HCT116 (cell line): Measurements from ENCODE around the gene TWF1. TPM values are rescaled to one million over a fixed set of nuclear protein-coding genes. Genes with fewer than 3 reads are reported as not detected.

ENCODE experiments used
- ATAC-seq: fragments of 200-7000 bp; cut with Tn5 transposase; 2 replicates; pipeline ENCODE4 v1.9.1; 2020; ENCODE audit warnings: mild to moderate bottlenecking, moderate library complexity
- BruUV-seq: library from RNA; stranded (reverse); fragments of 400-500 nt; replicated peaks from 2 replicates; lab custom pipeline; 2021; lab: Mats Ljungman, UMichigan
- CTCF ChIA-PET: fragments of 300-600 bp; sonication (Branson Sonifier 250); formaldehyde crosslinking; loops from one replicate; lab custom pipeline; 2021; ENCODE audit warnings: antibody characterized with exemption; lab: Charles Lee
- POLR2A ChIA-PET: fragments of 300-600, 350-600 bp; sonication (Branson Sonifier 250); formaldehyde crosslinking; loops from one replicate; lab custom pipeline; 2021; ENCODE audit warnings: antibody characterized with exemption; lab: Charles Lee
- RAD21 ChIA-PET, 2 experiments: fragments of 300-600 bp; sonication (Branson Sonifier 250); formaldehyde crosslinking; loops; one replicate each; lab custom pipeline; 2023; ENCODE audit warnings: low total read pairs in 2 of 2; ENCODE audit not compliant: uncharacterized antibody in 2 of 2, unreplicated experiment in 2 of 2, low non-redundant PET in 1 of 2; lab: Charles Lee
- DNase-seq: peaks from one replicate; pipeline ENCODE4 v3.0.0-alpha.2; 2010; ENCODE audit warnings: low read depth, low spot score
- H2AFZ ChIP-seq: fragments of 200-600 bp; shearing (Covaris generic), sonication (generic); 2 replicates; pipeline ENCODE4 v1.6.1; 2017; ENCODE audit warnings: low read depth, mixed run types, mixed read lengths, antibody characterized with exemption, low read length; ENCODE audit not compliant: poor library complexity, severe bottlenecking
- H3K27ac ChIP-seq: 2 replicates; pipeline ENCODE4 v1.5.1; 2012; ENCODE audit warnings: low read depth, low read length
- H3K27me3 ChIP-seq: fragments of 200-600 bp; sonication (generic); 2 replicates; pipeline ENCODE4 v1.6.1; 2016; ENCODE audit warnings: mixed run types, low read length, mixed read lengths; ENCODE audit not compliant: insufficient read depth
- H3K36me3 ChIP-seq, 2 experiments: fragments of 200-500 bp in 1 of 2; fragments of 200-600 bp in 1 of 2; sonication (Bioruptor generic) in 1 of 2; sonication (generic) in 1 of 2; 2 replicates each; pipeline versions ENCODE4 v1.5.1 to v1.6.1; 2014 to 2016; ENCODE audit warnings: low read length in 2 of 2, inconsistent platforms in 1 of 2, mixed read lengths in 1 of 2, mixed run types in 1 of 2; ENCODE audit not compliant: insufficient read depth in 2 of 2, control insufficient read depth in 1 of 2
- H3K4me1 ChIP-seq, 2 experiments: fragments of 200-600 bp in 1 of 2; sonication (generic) in 1 of 2; 2 replicates each; pipeline versions ENCODE4 v1.5.1 to v1.6.1; 2012 to 2017; ENCODE audit warnings: low read length in 2 of 2, inconsistent platforms in 1 of 2, mild to moderate bottlenecking in 1 of 2, mixed read lengths in 1 of 2, mixed run types in 1 of 2, moderate library complexity in 1 of 2; ENCODE audit not compliant: insufficient read depth in 2 of 2, control insufficient read depth in 1 of 2
- H3K4me2 ChIP-seq: fragments of 200-600 bp; sonication (generic); 2 replicates; pipeline ENCODE4 v1.6.1; 2017; ENCODE audit warnings: mixed run types, low read length, mixed read lengths
- H3K4me3 ChIP-seq, 2 experiments: fragments of 200-600 bp in 1 of 2; sonication (generic) in 1 of 2; replicated peaks in 1 of 2; 2 replicates each; pipeline ENCODE4 v1.5.1; 2011 to 2016; ENCODE audit warnings: low read length in 2 of 2, control low read depth in 1 of 2, low read depth in 1 of 2, mild to moderate bottlenecking in 1 of 2, mixed read lengths in 1 of 2, mixed run types in 1 of 2
- H3K79me2 ChIP-seq: fragments of 200-600 bp; sonication (generic); 2 replicates; pipeline ENCODE4 v1.6.1; 2017; ENCODE audit warnings: mild to moderate bottlenecking, mixed run types, low read length, moderate library complexity, mixed read lengths; ENCODE audit not compliant: insufficient read depth
- H3K9ac ChIP-seq: fragments of 200-600 bp; sonication (generic); 2 replicates; pipeline ENCODE4 v1.6.1; 2016; ENCODE audit warnings: low read length, mixed read lengths
- H3K9me2 ChIP-seq: fragments of 200-600 bp; sonication (generic), shearing (Covaris generic); 2 replicates; pipeline ENCODE4 v1.6.1; 2017; ENCODE audit warnings: mixed run types, mild to moderate bottlenecking, moderate library complexity; ENCODE audit not compliant: insufficient read depth
- H3K9me3 ChIP-seq, 2 experiments: fragments of 200-500 bp in 1 of 2; fragments of 200-600 bp in 1 of 2; sonication (Bioruptor generic) in 1 of 2; sonication (generic) in 1 of 2; 2 replicates each; pipeline ENCODE4 v1.6.1; 2014 to 2017; ENCODE audit warnings: low read length in 2 of 2, mixed read lengths in 2 of 2, inconsistent platforms in 1 of 2, low read depth in 1 of 2, mild to moderate bottlenecking in 1 of 2, mixed run types in 1 of 2, moderate library complexity in 1 of 2; ENCODE audit not compliant: control insufficient read depth in 1 of 2, insufficient read depth in 1 of 2
- H4K20me1 ChIP-seq: fragments of 200-600 bp; sonication (generic), shearing (Covaris generic); 2 replicates; pipeline ENCODE4 v1.6.1; 2017; ENCODE audit warnings: mixed run types, mild to moderate bottlenecking, moderate library complexity; ENCODE audit not compliant: insufficient read depth
- CBX3 ChIP-seq: IDR thresholded peaks from 2 replicates; pipeline ENCODE4 v1.6.1; 2012; ENCODE audit warnings: low read depth
- CEBPB ChIP-seq: IDR thresholded peaks from 2 replicates; pipeline ENCODE4 v1.6.1; 2012; ENCODE audit warnings: low read depth
- SIN3A ChIP-seq: IDR thresholded peaks from 2 replicates; pipeline ENCODE4 v1.6.1; 2012; ENCODE audit warnings: low read depth
- SP1 ChIP-seq: IDR thresholded peaks from 2 replicates; pipeline ENCODE4 v1.6.1; 2012; ENCODE audit warnings: low read depth
- SRF ChIP-seq: IDR thresholded peaks from 2 replicates; pipeline ENCODE4 v1.6.1; 2012; ENCODE audit warnings: low read depth
- intact Hi-C: fragments of 100-400 bp; cut with micrococcal nuclease; formaldehyde crosslinking; loops from 2 replicates; pipeline ENCODE4 v1.10.0; 2022
- total RNA-seq: library from RNA; stranded (reverse); gene quantifications from one replicate; pipeline ENCODE4 v1.2.1, GENCODE V29; 2021; ENCODE audit not compliant: unreplicated experiment

Gene TWF1
- total RNA-seq, 1 experiment from 2014 or later, result 125 TPM

- intact Hi-C loops, result no loop called here
- POLR2A ChIA-PET, result no interaction called here
- no peaks in the 10 kb centered on the region for H3K9me2 ChIP-seq
- TF ChIP-seq CEBPB, result no peak
- TF ChIP-seq CBX3, result no peak
- RAD21 ChIA-PET, result no interaction called here
- no peak overlapping the region for H3K4me3 ChIP-seq
- no peaks in the 10 kb centered on the region for H3K36me3 ChIP-seq
- H4K20me1 ChIP-seq, result no peaks in the 10 kb centered on the region
- CTCF ChIA-PET, result no interaction called here
- no peak overlapping the region for H3K4me2 ChIP-seq
- H3K27me3 ChIP-seq, result no peaks in the 10 kb centered on the region
- H3K27ac ChIP-seq, result no peak overlapping the region
- H3K9me3 ChIP-seq, result no peaks in the 10 kb centered on the region
- H3K4me1 ChIP-seq, result no peaks in the 10 kb centered on the region
- no peaks in the 10 kb centered on the region for H3K79me2 ChIP-seq
- no peak overlapping the region for H3K9ac ChIP-seq
- no TSS peak for BruUV-seq
- ATAC-seq (no peak), DNase-seq (no peak)
- H2AFZ ChIP-seq, result no peak overlapping the region
Measured at GRCh38 chr12:43827093-43827492, 21.0 kb upstream of the TWF1 start.

GRCh38 chr12:43826681-43827080 is 20.6 kb upstream of the TWF1 start:
- ChIA-PET RAD21 (no interaction called here), CTCF (no interaction called here)
- Histone ChIP-seq H3K27me3 (no peaks in the 10 kb centered on the region), H3K4me1 (no peaks in the 10 kb centered on the region), H3K4me2 (no peak overlapping the region), H3K9me3 (no peaks in the 10 kb centered on the region), H2AFZ (no peak overlapping the region), H3K36me3 (no peaks in the 10 kb centered on the region), H4K20me1 (no peaks in the 10 kb centered on the region), H3K4me3 (no peak overlapping the region), H3K9ac (no peak overlapping the region)
- ATAC-seq (no peak), DNase-seq (no peak)
- no peak for TF ChIP-seq SIN3A
- no peak for TF ChIP-seq SRF
- TF ChIP-seq SP1, result no peak
- TF ChIP-seq, all 23 proteins: peak for 0
- no peaks in the 10 kb centered on the region for H3K79me2 ChIP-seq
- H3K9me2 ChIP-seq, result no peaks in the 10 kb centered on the region
- H3K27ac ChIP-seq, result no peak overlapping the region
- POLR2A ChIA-PET, result no interaction called here
- no TSS peak for BruUV-seq
- intact Hi-C loops, result no loop called here
